ENCODE data around the gene DIP2C.

DIP2C gene

GRCh38 chr10:568848-569247 is 120.6 kb downstream of the DIP2C start:
- Histone ChIP-seq H2AFZ (ENCODE audit: low read length) (no peak overlapping the region), H3K36me3 (ENCODE audit: insufficient read depth, low read length) (no peaks in the 10 kb centered on the region), H3K9me2 (replicated peaks; ENCODE audit: low read depth, low read length) (no peaks in the 10 kb centered on the region), H3F3A (ENCODE audit: low read depth) (no peaks in the 10 kb centered on the region), H3K4me3 (ENCODE audit: low read length, poor library complexity, severe bottlenecking) (no peak overlapping the region), H4K20me1 (ENCODE audit: insufficient read depth, low read length, poor library complexity, severe bottlenecking) (no peaks in the 10 kb centered on the region), H3K9me3 (ENCODE audit: insufficient read depth, low read depth, low read length) (peaks cover 7% of the 10 kb centered on the region), H3K4me2 (ENCODE audit: low read depth, low read length, poor library complexity, severe bottlenecking) (no peak overlapping the region), H3K27me3 (ENCODE audit: insufficient read depth, low read length, poor library complexity, severe bottlenecking) (no peaks in the 10 kb centered on the region), H3K79me2 (ENCODE audit: insufficient read depth, low read length) (no peaks in the 10 kb centered on the region), H3K9ac (ENCODE audit: low read depth, low read length, poor library complexity, severe bottlenecking) (no peak overlapping the region), H3K4me1 (ENCODE audit: insufficient read depth, low read length, poor library complexity, severe bottlenecking) (no peaks in the 10 kb centered on the region)
- TF ChIP-seq EZH2phosphoT487 (IDR thresholded peaks at IDR 0.05; ENCODE audit: borderline replicate concordance) = no peak
- TF ChIP-seq, protein P1, sequence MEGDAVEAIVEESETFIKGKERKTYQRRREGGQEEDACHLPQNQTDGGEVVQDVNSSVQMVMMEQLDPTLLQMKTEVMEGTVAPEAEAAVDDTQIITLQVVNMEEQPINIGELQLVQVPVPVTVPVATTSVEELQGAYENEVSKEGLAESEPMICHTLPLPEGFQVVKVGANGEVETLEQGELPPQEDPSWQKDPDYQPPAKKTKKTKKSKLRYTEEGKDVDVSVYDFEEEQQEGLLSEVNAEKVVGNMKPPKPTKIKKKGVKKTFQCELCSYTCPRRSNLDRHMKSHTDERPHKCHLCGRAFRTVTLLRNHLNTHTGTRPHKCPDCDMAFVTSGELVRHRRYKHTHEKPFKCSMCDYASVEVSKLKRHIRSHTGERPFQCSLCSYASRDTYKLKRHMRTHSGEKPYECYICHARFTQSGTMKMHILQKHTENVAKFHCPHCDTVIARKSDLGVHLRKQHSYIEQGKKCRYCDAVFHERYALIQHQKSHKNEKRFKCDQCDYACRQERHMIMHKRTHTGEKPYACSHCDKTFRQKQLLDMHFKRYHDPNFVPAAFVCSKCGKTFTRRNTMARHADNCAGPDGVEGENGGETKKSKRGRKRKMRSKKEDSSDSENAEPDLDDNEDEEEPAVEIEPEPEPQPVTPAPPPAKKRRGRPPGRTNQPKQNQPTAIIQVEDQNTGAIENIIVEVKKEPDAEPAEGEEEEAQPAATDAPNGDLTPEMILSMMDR (conservative IDR thresholded peaks at IDR 0.05; ENCODE audit: low read length) = no peak

DNA sequence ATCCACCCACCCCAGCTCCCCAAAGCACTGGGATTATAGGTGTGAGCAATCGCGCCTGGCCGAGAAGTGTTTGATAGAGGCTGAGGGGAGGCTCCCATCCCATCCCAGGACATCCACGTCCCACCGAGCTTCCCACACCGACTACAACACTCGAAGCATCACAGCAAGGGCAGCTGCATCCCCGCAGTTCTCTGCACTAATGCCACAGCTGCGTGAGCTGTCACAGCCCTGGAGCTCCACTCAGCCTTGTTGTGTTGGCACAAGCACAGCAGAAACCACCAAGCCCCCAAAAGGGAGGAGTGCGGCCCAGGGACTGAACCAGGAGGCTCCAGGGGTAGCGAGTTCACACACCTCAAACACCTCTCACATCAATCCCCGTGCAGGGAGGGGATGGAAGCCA is 121.6 kb downstream of the DIP2C start:
- Histone ChIP-seq H3K4me2 (ENCODE audit: low read depth, low read length, poor library complexity, severe bottlenecking) (no peak overlapping the region), H3F3A (ENCODE audit: low read depth) (no peaks in the 10 kb centered on the region), H3K27me3 (ENCODE audit: insufficient read depth, low read length, poor library complexity, severe bottlenecking) (no peaks in the 10 kb centered on the region), H4K20me1 (ENCODE audit: insufficient read depth, low read length, poor library complexity, severe bottlenecking) (no peaks in the 10 kb centered on the region), H3K36me3 (ENCODE audit: insufficient read depth, low read length) (no peaks in the 10 kb centered on the region), H2AFZ (ENCODE audit: low read length) (no peak overlapping the region), H3K79me2 (ENCODE audit: insufficient read depth, low read length) (no peaks in the 10 kb centered on the region), H3K4me3 (ENCODE audit: low read length, poor library complexity, severe bottlenecking) (no peak overlapping the region), H3K9ac (ENCODE audit: low read depth, low read length, poor library complexity, severe bottlenecking) (no peak overlapping the region), H3K9me2 (replicated peaks; ENCODE audit: low read depth, low read length) (no peaks in the 10 kb centered on the region), H3K9me3 (ENCODE audit: insufficient read depth, low read depth, low read length) (peaks cover 7% of the 10 kb centered on the region), H3K4me1 (ENCODE audit: insufficient read depth, low read length, poor library complexity, severe bottlenecking) (no peaks in the 10 kb centered on the region)
- TF ChIP-seq, protein P1 (conservative IDR thresholded peaks at IDR 0.05; ENCODE audit: low read length) = no peak
- TF ChIP-seq EZH2phosphoT487 (IDR thresholded peaks at IDR 0.05; ENCODE audit: borderline replicate concordance) = no peak

DNA sequence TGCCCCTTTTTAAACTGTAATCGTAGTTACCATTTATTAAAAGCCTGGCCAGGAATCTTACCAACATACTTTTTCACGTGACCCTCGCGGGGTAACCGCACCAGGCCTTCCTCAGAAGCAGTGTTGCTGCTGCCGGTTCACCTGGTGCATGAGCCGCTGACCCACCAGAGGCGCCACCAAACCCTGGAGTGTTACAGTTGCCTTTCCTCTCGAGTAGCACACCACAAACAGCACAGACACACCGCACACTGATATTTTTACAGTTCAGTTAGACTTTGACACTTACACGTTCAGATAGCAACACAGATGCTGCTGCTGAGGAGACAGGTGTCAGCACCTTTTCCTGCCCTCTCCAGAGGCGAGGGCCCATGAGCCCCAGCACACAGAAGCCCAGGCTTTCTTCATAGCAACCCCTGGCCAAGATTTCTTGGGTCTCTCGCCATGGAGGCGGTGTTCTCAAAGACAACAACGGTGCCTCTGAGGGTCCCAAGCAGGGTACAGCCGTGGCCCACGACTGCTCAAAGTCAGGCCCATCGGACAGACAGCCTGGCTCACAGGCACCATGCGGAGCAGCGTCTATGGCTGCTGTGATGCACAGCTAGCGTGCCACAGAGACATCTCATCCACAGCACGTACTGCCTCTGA is 123.1 kb downstream of the DIP2C start:
- no peaks in the 10 kb centered on the region for H4K20me1 ChIP-seq (ENCODE audit: insufficient read depth, low read length, poor library complexity, severe bottlenecking)
- H3K9me2 ChIP-seq (replicated peaks; ENCODE audit: low read depth, low read length) = no peaks in the 10 kb centered on the region
- H3K79me2 ChIP-seq (ENCODE audit: insufficient read depth, low read length) = no peaks in the 10 kb centered on the region
- TF ChIP-seq, protein P1 (conservative IDR thresholded peaks at IDR 0.05; ENCODE audit: low read length) = no peak
- TF ChIP-seq EZH2phosphoT487 (IDR thresholded peaks at IDR 0.05; ENCODE audit: borderline replicate concordance) = no peak
- H3K36me3 ChIP-seq (ENCODE audit: insufficient read depth, low read length) = no peaks in the 10 kb centered on the region
- no peak overlapping the region for H3K9ac ChIP-seq (ENCODE audit: low read depth, low read length, poor library complexity, severe bottlenecking)
- H3K4me1 ChIP-seq (ENCODE audit: insufficient read depth, low read length, poor library complexity, severe bottlenecking) = no peaks in the 10 kb centered on the region
- no peaks in the 10 kb centered on the region for H3F3A ChIP-seq (ENCODE audit: low read depth)
- no peaks in the 10 kb centered on the region for H3K27me3 ChIP-seq (ENCODE audit: insufficient read depth, low read length, poor library complexity, severe bottlenecking)
- no peak overlapping the region for H3K4me3 ChIP-seq (ENCODE audit: low read length, poor library complexity, severe bottlenecking)
- no peak overlapping the region for H3K4me2 ChIP-seq (ENCODE audit: low read depth, low read length, poor library complexity, severe bottlenecking)
- peaks cover 7% of the 10 kb centered on the region for H3K9me3 ChIP-seq (ENCODE audit: insufficient read depth, low read depth, low read length)
- no peak overlapping the region for H2AFZ ChIP-seq (ENCODE audit: low read length)

Data from Loucy (cell line).